Activated T-helper 17 cell treated with anti-CD3 and anti-CD28 coated beads, Interleukin-2, amount 50 U/mL, for 72 hours (primary cell): Measurements from ENCODE around the gene LMO2. TPM values are rescaled to one million over a fixed set of nuclear protein-coding genes. Genes with fewer than 3 reads are reported as not detected.

Source experiments
- ATAC-seq: fragments of 150-1000 bp; cut with Tn5 transposase; replicated peaks from 2 replicates; pipeline ENCODE4 v1.10.0; 2021; ENCODE audit warnings: mild to moderate bottlenecking, moderate library complexity
- H3K27ac Mint-ChIP-seq: one replicate; pipeline ENCODE4 v1.8.0; 2022; ENCODE audit warnings: mixed read lengths
- H3K27me3 Mint-ChIP-seq: one replicate; pipeline ENCODE4 v1.8.0; 2022; ENCODE audit warnings: mixed read lengths
- H3K36me3 Mint-ChIP-seq: one replicate; pipeline ENCODE4 v1.8.0; 2022; ENCODE audit warnings: low read depth, mild to moderate bottlenecking, mixed read lengths
- H3K4me1 Mint-ChIP-seq: one replicate; pipeline ENCODE4 v1.8.0; 2022; ENCODE audit warnings: mixed read lengths
- H3K4me3 Mint-ChIP-seq: one replicate; pipeline ENCODE4 v1.8.0; 2022; ENCODE audit warnings: mild to moderate bottlenecking, mixed read lengths
- H3K9me3 Mint-ChIP-seq: one replicate; pipeline ENCODE4 v1.8.0; 2022; ENCODE audit warnings: mixed read lengths
- total RNA-seq, 2 donors: library from RNA; stranded (reverse); gene quantifications; one replicate each; pipeline ENCODE4 v1.2.3, GENCODE V29; 2022

The LMO2 gene
- total RNA-seq, 2 donors from 2014 or later: not detected

DNA sequence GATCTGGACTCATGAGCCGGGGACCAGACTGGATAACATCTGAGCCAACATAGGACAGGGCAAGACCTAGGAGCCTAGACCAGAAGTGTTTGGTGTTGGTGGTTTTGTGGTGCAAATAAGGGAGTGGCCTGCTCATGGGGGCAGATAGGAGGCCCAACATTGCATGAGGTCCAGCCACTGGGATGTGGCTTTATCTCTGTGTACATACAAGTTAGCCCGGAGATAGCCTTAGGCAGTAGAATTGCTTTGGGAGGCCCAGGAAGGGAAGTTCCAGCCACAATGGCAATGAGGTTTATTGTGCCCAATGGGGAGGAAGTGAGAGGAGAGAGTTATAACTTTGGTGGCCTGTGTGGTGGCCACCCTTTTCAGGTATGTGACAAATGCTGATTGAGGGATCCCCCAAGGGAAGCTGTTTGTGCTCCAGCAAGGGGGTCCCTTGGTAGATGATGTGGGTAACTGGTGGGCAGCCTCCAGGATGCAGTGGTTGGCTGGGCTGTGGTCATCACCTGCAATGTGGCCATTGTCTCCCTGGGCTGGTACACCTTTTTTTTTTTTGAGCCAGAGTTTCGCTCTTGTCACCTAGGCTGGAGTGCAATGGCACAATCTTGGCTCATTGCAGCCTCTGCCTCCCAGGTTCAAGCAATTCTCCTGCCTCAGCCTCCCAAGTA is 6.4 kb downstream of the LMO2 start:
- Mint-ChIP-seq H3K27ac (no peak overlapping the region), H3K4me1 (no peaks in the 10 kb centered on the region), H3K4me3 (no peak overlapping the region), H3K36me3 (no peaks in the 10 kb centered on the region), H3K9me3 (no peaks in the 10 kb centered on the region), H3K27me3 (peaks cover 79% of the 10 kb centered on the region)
- no peak for ATAC-seq

DNA sequence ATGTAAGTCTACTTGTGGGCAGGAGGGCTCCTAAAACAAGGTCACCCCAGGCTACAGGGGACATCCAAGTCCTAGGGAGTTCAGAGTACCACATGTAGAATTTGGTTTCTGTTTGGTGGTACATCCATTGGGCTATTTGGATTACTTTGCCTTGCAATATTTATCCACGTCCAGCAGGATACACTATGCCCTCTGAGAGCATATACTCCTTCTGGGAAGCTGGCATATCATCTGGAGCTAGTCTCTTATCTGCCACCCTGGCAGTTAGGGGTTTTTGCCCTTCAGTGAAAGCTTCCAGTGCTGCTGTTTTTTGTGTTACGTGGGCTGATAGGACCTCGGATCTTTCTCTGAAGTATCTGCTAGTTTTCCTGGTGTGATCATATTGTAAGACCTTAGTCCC is 7.3 kb downstream of the LMO2 start:
- Mint-ChIP-seq H3K4me3 (no peak overlapping the region), H3K9me3 (no peaks in the 10 kb centered on the region), H3K27me3 (peaks cover 80% of the 10 kb centered on the region), H3K27ac (no peak overlapping the region), H3K36me3 (no peaks in the 10 kb centered on the region), H3K4me1 (no peaks in the 10 kb centered on the region)
- no peak for ATAC-seq

DNA sequence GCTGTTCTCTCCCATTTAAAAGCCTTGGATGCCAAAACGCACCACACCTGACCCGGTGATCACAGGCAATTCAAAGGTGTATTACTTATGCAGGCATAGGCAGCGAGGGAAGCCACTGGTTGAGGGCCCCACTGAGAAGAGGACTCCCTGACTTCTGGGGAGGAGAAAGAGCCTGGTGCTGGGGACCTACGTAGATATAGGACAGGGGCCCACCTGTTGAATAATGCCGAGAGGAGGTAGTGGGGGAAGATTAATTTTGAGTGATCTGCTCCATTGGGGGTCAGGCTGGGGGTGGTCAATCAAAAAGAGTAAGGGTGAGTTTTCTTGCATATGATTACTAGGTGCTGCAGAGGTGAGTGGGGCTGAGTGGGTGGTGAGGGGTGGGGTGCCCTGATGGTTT is 7.8 kb downstream of the LMO2 start:
- Mint-ChIP-seq H3K36me3 (no peaks in the 10 kb centered on the region), H3K27ac (no peak overlapping the region), H3K4me1 (no peaks in the 10 kb centered on the region), H3K9me3 (no peaks in the 10 kb centered on the region), H3K4me3 (no peak overlapping the region), H3K27me3 (peaks cover 77% of the 10 kb centered on the region)
- no peak for ATAC-seq

DNA sequence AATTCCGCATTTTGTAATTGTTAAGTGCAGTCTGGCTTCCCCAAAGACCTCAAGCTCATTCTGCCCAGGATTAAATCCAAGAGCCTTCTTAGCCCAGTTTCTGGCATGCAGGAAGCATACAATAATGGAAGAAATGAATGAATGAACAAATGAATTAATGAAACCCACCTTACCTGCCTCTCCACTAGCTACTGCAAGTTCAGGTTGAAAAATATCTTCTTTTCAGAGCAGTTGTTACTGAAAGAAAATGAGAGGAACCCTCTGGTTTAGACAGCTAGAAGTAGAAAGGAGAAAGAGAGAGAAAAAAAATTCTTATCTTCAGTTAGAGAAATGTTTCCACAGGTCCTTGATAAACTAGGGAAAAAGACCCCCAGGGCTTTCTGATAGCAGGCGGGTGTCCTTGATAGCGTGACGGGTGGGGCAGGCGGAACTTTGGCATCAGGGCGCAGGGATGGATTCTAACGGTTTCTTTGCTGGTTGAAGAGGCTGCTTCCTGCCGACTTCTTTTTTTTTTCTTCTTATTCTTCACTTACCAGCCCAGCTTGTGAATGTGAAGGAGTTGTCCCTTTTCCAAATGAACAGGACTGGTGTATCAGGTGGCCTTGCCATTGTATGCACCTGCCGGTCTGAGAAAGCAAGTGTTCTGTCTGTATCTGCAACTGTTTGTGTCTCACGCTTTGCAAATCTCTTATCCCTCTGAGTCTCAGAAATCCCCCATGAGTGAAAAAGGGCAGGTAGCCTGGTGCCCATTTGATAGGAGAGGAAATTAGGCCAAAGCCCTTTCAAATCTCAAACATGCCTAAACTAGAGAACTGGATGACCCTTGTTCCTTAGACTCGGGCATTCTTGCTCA is 10.0 kb downstream of the LMO2 start:
- Mint-ChIP-seq H3K4me1 (no peaks in the 10 kb centered on the region), H3K4me3 (no peak overlapping the region), H3K27me3 (peaks cover 72% of the 10 kb centered on the region), H3K27ac (no peak overlapping the region), H3K36me3 (no peaks in the 10 kb centered on the region), H3K9me3 (no peaks in the 10 kb centered on the region)
- no peak for ATAC-seq

DNA sequence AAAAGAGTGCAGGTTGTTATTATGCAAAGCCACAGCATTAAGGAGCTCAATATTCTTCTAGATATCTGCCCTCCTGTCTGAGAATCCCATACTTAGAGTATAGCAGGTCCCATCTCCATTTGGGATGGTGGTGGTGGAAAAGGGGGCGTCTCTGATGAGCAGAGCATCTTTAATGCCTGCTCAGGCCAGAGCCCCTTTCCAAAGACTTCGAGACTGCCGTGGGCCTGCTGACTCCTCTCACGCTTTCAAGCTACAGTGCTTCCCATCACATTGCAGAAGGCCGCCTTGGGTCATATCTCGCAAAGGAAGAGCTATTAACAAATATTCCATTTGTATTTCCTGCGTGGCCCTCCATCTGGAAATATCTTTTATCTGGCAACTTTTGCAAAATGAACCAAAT is 10.9 kb downstream of the LMO2 start:
- ATAC-seq: no peak
- H3K27ac Mint-ChIP-seq: no peak overlapping the region
- H3K27me3 Mint-ChIP-seq: peaks cover 78% of the 10 kb centered on the region
- H3K4me3 Mint-ChIP-seq: no peak overlapping the region
- no peaks in the 10 kb centered on the region for H3K4me1 Mint-ChIP-seq
- no peaks in the 10 kb centered on the region for H3K36me3 Mint-ChIP-seq
- H3K9me3 Mint-ChIP-seq: no peaks in the 10 kb centered on the region

DNA sequence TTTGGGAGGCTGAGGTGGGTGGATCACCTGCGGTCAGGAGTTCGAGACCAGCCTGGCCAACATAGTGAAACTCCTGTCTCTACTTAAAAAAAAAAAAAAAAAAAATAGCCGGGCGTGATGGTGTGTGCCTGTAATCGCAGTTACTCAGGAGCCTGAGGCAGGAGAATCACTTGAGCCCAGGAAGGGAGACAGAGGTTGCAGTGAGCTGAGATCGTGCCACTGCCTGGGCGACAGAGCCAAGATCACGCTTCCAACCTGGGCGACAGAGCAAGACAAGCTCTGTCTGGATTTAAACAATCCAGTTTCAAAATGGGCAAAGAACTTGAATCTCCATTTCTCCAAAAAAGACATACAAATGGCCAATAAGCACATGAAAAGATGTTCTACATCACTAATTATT is 12.5 kb downstream of the LMO2 start:
- ATAC-seq: no peak
- H3K36me3 Mint-ChIP-seq: no peaks in the 10 kb centered on the region
- no peaks in the 10 kb centered on the region for H3K9me3 Mint-ChIP-seq
- peaks cover 78% of the 10 kb centered on the region for H3K27me3 Mint-ChIP-seq
- H3K4me1 Mint-ChIP-seq: no peaks in the 10 kb centered on the region
- H3K4me3 Mint-ChIP-seq: no peak overlapping the region
- H3K27ac Mint-ChIP-seq: no peak overlapping the region

DNA sequence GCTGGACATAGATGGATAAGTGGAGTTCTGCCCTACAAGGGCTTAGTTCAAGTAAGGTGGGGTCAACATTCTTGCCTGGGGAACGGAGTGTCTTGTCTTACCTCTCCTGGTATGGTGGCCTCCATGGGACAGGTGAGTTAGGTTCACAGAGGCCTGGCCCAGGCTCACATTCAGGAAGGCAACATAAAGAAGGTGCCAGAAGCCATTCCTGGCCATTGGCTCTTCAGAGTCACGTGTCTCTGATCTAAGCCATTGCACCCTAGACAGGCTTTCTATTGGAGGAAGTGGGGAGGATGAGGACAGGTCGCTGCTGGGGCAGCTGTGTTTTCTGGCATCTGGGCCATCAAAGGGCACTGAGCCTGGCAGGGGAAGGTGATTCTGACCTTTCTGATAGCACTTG is 14.8 kb downstream of the LMO2 start:
- H3K36me3 Mint-ChIP-seq: no peaks in the 10 kb centered on the region
- peaks cover 70% of the 10 kb centered on the region for H3K27me3 Mint-ChIP-seq
- H3K27ac Mint-ChIP-seq: no peak overlapping the region
- H3K4me3 Mint-ChIP-seq: no peak overlapping the region
- no peaks in the 10 kb centered on the region for H3K4me1 Mint-ChIP-seq
- H3K9me3 Mint-ChIP-seq: no peaks in the 10 kb centered on the region
- no peak for ATAC-seq

DNA sequence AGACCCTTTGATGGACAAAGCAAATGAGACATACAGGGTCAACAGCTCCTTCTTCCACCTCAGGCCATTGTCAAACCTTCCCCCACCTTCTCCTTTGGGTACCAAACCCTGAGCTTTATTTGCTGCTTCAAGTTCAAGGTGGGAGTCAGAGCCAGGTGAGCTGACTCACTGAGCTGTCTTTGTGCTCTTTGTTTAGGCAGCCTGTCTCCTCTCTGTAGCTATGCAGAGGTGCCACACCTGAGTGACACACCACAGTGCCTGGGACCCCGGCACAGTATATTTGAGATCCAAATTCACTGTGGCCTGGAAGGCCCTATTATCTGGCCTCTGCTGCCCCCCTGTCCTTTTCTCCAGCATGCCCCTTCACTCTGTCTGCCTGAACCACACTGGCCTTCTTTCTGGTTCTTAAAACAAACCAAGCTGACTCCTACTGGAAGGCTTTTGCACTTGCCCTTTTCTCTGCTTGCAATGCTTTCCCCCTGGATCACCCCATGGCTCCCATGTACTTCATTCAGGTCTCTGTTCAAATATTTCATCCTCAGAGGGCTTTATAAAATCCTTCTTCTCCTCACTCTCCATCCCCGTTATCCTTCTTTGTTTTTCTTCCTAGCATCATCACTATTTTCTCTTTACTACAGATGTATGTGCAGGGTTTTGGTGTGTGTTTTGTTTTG is 16.1 kb downstream of the LMO2 start:
- Mint-ChIP-seq H3K4me3 (no peak overlapping the region), H3K27me3 (peaks cover 66% of the 10 kb centered on the region), H3K27ac (no peak overlapping the region), H3K36me3 (no peaks in the 10 kb centered on the region), H3K9me3 (no peaks in the 10 kb centered on the region), H3K4me1 (no peaks in the 10 kb centered on the region)
- ATAC-seq: no peak

DNA sequence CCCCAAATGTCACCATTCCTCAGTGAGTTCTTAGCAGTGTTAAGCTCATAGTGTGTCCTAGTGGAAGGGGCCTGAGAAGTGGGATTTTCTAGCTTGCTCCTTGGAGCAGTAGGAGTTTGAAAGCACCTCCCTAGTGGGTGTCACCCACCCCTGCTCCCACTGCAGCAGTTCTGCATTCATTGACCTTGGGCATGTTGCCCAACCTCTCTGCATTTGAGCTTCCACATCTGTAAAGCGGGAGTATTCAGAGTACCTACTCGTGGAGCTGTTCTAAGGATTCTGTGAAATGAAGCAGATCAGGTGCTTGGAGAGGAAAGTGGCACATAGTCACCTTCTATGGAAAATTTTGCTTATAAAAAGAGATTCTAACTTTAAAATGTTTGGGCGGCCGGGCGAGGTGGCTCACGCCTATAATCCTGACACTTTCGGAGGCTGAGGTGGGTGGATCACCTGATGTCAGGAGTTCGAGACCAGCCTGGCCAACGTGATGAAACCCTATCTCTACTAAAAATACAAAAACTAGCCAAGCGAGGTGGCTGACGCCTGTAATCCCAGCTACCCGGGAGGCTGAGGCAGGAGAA is 16.9 kb downstream of the LMO2 start:
- H3K4me1 Mint-ChIP-seq: peaks cover 2% of the 10 kb centered on the region

DNA sequence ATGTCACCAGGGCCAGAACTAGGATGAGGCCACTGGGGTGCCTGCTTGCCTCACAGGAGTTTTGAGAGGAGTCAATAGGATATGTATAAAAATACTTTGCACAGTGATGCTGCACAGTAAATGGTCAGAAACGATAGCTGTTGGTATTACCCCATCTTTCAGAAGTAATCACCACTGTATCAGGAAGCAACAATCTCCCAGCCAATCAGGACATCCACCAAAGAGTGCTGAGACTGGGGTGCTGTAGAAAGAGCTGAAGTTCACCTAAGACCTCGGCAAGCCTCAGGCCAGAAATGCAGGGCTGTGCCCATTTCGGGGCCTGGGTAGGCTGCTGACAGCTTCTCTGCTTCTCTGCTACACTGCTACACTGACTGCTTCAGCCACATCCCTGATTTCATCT is 17.4 kb downstream of the LMO2 start:
- Mint-ChIP-seq H3K4me1 (peaks cover 5% of the 10 kb centered on the region), H3K4me3 (no peak overlapping the region), H3K27me3 (peaks cover 67% of the 10 kb centered on the region), H3K27ac (no peak overlapping the region), H3K36me3 (no peaks in the 10 kb centered on the region), H3K9me3 (no peaks in the 10 kb centered on the region)
- no peak for ATAC-seq

More for the DNA sequence above, 16.9 kb downstream of the LMO2 start:
- Mint-ChIP-seq H3K27ac (no peak overlapping the region), H3K27me3 (peaks cover 68% of the 10 kb centered on the region), H3K4me3 (no peak overlapping the region), H3K36me3 (no peaks in the 10 kb centered on the region), H3K9me3 (no peaks in the 10 kb centered on the region)
- ATAC-seq: no peak

DNA sequence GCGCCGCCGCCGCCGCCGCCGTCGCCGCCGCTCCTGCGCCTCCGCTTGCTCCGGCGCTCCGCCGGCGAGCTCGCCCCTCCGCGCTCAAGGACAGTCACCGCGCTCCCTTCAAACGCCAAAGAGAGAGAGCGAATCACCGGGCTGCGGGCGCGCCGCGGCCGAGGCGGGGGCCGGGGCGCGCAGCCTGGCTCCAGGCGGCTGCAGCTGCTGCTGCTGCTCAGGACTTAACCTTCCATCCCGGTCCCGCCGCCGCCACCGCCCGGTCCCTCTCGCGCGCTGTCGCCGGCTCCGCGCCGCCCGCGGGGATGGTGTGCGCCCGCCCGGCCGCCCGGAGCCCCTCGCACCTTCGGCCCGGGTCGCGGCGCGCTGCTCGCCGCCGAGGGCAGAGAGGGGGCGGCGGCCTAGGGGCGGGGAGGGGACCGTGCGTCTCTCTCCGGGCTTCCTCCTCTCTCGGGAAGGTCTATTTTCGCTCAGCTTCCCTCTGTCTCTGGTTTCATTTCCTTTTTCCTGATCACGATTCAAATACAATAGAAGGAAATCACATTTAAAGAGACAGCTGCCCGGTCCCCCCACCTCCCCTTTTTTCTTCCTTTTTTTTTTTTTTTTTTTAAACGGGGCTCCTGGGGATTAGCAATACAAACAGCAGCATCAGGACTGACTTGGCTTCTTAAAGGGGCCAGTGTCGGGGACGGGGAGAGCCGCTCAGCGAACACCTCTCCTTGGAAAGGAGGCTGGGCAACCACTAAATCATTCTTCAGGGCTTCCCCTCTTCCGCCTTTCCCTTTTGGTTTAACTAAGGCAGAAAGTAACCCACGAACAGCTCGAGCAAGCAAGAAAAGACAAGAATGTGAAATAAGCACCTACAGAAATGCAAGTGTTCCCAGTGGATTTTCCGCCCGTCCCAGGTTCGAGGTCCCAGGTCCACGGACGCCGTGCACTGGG is 22.1 kb downstream of the LMO2 start:
- H3K9me3 Mint-ChIP-seq: no peaks in the 10 kb centered on the region
- peak overlapping the region; percentile 80 for H3K4me3 Mint-ChIP-seq
- peak; percentile 16 for ATAC-seq
- no peaks in the 10 kb centered on the region for H3K36me3 Mint-ChIP-seq
- H3K4me1 Mint-ChIP-seq: peaks cover 5% of the 10 kb centered on the region
- peaks cover 67% of the 10 kb centered on the region for H3K27me3 Mint-ChIP-seq
- no peak overlapping the region for H3K27ac Mint-ChIP-seq

DNA sequence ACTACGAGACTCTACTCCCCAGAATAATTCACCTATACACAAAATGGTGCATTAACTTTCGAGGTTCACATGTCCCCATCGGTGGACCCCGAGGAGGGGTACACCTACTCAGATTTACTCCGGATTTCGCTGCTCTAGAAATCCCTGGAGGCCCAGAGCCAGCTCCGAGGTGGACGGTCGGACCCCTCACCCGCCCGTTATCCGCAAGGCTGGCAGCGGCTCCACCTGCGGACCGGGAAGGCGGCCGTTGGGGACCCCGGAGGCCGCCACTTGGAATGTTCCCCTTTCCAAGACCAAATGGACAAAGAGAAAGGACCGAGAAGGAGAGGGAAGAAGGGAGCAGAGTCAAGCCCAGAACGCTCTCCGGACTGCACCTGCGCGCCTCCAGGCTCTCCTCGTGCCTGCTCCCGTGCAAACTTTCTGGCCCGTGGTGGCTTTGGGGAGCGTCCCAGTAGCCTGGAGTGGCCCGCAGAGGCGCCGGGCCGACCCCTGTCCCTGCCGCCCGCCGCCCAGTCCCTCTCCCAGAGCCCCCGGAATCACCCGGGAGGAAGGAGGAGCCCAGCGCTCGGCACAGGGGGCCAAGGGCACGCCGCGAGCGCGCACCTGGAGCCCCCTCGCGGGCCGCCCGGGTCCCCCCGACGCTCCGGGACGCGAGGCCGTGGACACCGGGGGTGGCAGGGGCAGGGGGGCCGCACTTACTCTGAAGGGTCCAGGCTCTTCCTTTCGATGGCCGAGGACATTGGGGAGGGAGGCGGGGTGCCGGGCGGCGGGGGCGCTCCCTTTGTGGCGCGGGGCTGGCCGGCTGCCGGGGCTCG is 23.0 kb downstream of the LMO2 start:
- no peaks in the 10 kb centered on the region for H3K9me3 Mint-ChIP-seq
- H3K4me1 Mint-ChIP-seq: peaks cover 5% of the 10 kb centered on the region
- no peak for ATAC-seq
- H3K27ac Mint-ChIP-seq: no peak overlapping the region
- H3K36me3 Mint-ChIP-seq: no peaks in the 10 kb centered on the region
- H3K4me3 Mint-ChIP-seq: no peak overlapping the region
- peaks cover 66% of the 10 kb centered on the region for H3K27me3 Mint-ChIP-seq

DNA sequence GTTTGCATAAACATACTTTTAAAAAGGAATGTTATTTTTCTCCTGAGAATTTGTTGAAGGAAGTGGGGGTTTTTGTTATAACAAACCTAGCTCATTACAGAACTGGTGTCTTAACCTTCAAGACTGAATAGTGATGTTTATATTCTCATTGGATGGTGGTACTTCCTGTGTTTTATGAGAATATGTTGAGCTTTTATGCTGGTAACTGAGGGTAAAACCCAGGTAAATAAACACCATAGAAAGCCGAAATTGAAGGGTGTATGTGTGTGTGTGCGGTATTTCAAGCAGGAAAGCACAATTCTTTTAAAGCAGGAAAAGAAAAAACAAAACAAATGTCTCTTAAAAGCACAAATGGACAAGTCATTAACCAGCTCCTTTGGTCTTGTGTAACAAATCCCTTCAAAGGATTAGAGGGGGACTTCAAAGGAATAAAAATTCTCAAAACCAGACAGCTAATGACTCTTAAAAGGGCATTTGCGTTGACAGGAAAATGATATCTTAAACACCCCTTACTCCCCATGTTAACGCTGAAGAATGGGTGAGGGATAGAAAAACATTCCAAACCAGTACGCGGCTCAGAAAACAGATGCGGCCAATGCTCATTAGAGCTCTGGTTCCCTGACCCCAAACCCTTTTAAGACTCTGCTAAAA is 23.8 kb downstream of the LMO2 start:
- Mint-ChIP-seq H3K27me3 (peaks cover 68% of the 10 kb centered on the region), H3K4me3 (no peak overlapping the region)

More for the DNA sequence above, 23.8 kb downstream of the LMO2 start:
- peaks cover 5% of the 10 kb centered on the region for H3K4me1 Mint-ChIP-seq
- H3K9me3 Mint-ChIP-seq: no peaks in the 10 kb centered on the region
- H3K27ac Mint-ChIP-seq: no peak overlapping the region
- H3K36me3 Mint-ChIP-seq: no peaks in the 10 kb centered on the region
- no peak for ATAC-seq
